Pulmonary artery endothelial cell (primary cell): ENCODE data around the gene STT3B. TPM values are rescaled to one million over a fixed set of nuclear protein-coding genes. Genes with fewer than 3 reads are reported as not detected.

Experiments
- DNase-seq: peaks from one replicate; pipeline ENCODE4 v3.0.0-alpha.2; 2011; ENCODE audit warnings: low read depth, low spot score
- total RNA-seq: library from RNA; depleted of rRNA; stranded (reverse); fragments of >200 nt; gene quantifications from 2 replicates; pipeline ENCODE4 v1.2.3, GENCODE V29; 2014

Gene STT3B
- total RNA-seq, 1 donor from 2014 or later: 168 TPM

DNA sequence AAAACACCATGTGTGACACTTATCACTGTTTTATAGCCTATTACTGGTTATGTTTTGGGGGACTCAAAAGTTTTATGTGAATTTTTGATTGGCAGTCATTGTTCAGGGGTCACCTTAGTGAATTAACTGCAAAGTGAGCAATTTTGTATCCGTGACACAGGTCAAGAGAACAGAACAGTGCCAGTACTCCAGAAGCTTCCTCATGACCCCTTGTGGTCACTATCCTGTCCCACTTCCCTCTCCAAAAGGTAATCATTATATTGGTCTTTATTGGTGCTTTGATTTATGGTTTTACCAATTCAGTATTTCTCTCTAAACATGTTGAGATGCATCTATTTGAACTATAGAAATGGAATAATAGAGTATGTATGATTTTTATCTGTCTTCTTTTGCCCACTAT lies 107.1 kb downstream of the STT3B start:
- DNase-seq: no peak

DNA sequence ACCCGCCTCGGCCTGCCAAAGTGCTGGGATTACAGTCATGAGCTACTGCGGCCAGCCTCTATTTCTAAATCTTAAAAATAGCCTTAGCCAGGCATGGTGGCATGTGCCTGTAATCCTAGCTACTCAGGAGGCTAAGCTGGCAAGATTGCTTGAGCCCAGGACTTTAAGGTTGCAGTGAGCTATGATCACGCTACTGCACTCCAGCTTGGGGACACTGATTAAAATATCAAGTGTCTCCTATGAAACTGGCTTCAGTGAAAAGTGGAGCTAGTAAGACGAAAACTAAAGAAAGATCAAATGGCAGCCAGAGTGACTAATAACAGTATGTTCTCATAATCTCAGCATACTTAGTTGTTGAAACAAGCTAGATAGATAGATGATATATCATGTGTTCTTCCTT lies 112.5 kb downstream of the STT3B start:
- DNase-seq: no peak

DNA sequence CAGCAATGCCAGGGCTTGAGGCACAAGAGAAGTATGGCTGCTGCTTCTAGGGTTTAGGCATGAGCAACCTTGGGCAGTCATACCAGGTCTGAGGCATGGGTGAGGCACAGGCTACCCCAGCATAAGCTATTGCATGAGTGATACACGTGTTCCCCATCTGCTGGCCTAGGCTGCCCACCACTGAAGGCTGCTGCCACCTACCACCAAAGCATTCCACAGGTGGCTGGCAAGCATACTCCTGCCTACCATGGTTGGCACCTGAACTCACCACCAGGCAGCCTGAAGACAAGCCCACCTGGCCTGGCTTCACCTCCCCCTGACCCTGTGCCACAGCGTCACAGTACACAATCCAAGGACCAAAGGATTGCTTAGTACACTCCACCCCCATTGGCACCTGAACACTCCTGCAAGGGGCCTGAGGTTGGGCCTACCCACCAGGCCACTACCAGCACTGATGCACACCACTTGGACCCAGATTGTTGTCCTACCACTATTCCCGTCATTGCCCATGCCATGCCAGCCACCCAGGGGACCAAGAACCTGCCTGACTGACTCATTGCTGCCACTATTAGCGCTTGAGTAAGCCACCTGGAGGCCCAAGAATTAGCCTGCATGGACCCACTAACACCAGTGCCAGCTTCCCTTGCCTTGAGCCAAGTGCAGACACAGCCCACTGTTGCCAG lies 115.7 kb downstream of the STT3B start:
- DNase-seq: no peak

DNA sequence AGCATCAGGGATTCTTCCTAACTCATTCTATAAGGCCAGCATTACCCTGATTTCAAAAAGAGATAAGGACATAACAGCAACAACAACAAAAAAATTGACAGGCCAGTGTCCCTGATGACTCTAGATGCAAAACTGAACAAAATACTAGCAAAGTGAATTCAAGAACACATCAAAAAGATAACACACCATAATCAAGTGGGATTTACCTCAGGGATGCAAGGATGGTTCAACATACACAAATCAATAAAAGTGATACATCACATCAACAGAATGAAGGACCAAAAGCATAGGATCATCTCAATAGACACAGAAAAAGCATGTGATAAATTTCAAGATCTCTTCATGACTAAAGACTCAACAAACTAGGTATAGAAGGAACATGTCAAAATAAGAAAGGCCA lies 119.6 kb downstream of the STT3B start:
- no peak for DNase-seq

DNA sequence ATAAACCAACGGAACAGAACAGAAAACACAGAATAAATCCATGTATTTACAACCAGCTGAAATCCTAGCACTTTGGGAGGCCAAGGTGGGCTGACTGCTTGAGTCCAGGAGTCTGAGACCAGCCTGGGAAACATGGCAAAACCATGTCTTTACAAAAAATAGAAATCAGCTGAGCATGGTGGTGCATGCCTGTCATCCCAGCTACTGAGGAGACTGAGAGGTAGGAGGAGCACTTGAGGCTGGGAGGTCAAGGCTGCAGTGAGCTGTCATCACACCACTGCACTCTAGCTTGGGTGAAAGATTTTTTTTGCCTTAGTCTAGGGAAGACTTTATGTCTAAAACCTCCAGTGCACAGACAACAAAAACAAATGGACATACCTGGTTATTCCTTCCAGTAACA lies 120.7 kb downstream of the STT3B start:
- DNase-seq: no peak

DNA sequence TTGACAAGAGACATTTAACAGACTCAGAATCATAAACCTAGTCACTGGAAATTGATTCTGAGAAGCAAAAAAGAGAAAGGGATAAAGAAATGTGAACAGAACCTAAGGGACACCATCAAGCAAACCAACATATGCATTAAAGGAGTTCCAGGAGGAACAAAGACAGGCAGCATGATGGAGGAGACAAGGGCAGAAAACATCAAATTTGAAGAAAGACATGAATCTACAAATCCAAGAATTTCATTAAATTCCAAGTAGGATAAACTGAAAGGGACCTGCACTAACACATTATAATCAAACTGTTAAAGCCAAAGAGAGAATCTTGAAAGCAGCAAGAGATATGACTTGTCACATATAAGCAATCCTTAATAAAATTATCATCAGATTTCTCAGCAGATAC lies 122.3 kb downstream of the STT3B start:
- DNase-seq: no peak

DNA sequence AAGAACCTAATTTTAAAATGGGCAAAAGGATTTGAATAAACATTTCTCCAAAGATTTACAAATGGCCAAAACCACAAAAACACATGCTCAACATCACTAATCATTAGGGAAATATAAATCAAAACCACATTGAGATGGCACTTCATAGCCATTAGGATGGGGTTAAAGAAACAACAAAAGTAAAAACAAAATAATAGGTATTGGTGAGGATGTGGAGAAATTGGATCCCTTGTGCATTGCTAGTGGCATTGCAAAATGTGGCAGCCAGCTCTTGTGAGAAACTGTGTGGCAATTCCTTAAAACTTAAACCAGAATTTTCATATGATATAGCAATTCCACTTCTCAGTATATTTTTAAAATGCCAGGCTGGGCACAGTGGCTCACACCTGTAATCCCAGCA lies 126.5 kb downstream of the STT3B start:
- DNase-seq: no peak

DNA sequence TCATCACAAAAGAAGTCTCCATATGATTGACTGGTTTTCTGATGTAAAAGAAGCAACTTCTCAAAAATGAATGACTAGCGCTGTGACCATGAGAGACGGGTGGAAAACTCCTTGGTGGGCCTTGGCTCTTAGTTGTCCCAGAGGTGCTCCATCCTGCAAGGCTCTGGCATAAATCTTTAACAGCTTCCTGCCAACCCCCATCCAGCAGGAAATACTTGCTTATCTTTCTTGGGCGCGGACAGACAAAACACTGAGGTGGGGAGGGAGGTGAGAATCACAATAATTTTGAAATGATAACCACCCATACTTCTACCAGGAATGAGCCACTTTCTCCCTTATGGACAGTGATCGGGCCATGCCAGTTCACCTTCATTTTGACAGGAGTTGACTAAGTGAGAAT lies 128.6 kb downstream of the STT3B start:
- no peak for DNase-seq

DNA sequence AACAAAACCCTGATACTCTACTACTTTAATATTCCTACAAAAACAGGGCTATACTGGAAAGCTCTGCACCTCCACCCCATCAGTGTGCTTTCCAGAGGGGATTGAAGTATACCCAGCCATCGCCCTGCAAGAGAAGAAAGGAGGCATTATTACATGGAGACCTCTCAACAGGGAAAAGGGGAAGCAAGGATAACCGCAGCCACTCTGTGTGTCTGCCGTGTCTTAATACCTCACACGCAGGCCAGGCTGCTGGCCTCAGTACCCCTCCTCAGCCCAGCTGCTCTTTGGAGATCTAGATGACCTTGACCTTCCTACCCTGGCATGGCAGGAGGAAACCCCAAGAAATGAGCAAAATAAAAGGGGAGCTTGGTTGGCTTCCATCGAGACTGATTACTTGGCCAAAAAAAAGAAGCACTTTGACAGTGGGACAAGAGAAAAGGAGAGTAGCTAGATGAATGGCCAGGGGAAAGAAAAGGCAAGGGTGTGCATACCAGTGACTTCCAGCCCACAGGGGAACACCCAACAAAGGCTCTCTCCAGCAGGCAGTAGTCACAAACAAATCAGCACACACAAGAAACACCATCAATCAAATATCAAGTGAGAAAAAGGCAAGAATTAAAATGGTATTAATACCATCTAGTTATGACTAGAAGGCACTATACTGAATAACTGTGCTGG lies 129.4 kb downstream of the STT3B start:
- DNase-seq: no peak

DNA sequence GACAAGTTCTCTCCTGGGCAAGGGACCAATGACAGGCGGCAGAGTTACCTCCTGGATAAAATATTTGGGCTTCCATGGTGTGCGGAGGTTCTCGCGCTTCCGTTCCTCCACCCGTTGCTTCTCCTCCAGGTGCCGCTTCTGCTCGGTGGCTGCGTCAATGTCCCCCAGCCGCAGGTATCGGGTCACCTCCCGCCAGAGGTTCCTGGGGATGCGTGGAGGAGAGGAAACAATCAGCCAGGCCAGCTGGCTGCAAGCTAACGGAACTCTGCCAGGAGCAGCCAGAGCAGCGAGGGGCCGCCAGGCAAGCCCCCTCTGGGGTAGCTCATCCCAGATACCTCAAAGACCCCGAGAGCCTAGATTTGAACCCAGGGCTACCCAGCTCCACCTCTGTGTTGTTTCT lies 131.3 kb downstream of the STT3B start:
- DNase-seq: no peak

DNA sequence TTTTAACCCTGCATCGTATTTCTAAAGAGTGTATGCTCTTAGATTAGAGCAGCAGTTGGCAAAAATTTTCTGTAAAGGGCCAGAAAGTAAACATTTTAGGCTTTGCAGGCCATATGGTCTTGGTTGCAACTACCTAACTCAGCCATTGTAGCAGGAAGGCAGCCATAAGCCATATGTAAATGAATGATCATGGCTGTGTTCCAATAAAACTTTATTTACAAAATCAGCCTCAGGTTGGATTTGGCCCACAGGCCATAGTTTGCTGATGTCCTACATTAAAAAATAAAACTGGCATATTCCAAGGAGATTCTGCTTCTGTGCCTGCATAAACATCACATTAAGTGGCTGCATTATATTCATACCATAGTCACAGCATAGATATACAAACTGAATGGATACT lies 134.9 kb downstream of the STT3B start:
- no peak for DNase-seq

DNA sequence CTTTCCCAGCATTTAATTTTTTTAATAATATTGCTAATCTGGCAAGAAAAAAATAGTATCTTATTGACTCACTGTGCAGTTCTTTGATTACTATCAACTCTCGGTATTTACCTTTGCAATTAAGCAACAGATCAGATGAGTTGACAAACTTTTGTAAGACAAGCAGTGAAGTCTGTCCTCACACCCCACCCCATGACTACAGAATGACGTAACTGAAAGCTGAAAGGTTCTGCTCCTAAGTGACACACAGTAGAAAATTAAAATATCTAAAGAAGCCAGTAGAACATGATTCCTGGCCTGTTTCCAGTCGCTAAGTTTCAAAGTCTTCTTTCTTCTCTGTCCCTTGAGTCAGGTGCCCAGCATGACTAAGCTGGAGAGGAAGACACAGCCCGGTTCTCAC lies 135.5 kb downstream of the STT3B start:
- no peak for DNase-seq

DNA sequence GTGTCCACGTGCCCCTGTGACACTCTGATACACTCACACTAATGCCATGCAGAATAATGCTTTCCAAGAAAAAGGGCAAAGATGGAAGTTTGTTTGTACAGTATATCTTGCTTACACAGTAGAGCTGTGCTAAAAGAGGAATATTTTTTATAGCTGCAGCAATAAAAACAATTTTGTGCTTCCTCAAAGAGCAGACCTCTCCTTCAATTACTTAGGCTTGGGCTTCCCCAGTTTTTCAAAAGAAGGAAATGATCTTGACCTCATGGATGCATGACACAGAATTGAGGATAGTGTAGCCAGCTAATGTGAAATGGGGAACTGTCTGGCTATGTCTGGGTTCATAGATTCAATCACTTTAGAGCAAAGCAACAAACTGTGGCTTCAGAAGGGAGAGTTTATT lies 137.4 kb downstream of the STT3B start:
- peak; percentile 43 for DNase-seq

DNA sequence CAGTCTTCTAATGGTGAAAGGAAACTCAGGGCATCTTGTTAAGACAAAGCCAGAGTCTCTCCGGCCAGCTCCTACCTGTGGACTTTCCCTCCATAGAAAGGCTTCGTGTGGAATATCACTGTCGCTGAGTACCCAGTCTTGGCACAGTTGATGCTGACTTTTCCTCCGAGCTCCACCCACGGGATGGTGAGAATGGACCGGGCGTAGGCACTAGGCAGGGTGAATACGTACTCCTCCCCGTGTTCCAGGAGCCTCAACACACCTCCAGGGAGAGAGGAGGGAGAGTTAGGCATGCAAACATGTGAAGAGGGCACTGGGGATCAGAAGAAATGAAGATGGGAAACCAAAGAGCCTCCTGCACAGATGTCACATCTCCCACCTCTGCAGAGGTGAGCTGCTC lies 138.0 kb downstream of the STT3B start:
- DNase-seq: no peak

DNA sequence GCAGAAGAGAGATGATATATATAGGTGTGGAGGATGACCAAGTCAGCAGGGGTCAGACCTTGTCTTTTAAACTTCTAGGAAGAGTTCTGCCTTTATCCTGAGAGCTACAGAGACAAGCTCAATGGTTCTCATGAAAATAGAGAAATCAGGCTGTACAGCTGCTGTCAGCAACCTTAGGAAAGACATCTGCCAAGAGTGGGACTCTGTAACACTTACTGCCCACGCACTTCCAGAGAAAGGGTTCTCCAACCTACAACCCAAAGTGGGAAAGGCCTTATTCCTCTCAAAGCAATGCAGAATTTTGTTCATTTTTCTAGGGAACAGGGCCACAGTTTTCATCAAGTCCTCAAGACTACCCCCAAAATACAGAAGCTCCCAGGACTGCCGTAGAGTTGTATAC lies 138.7 kb downstream of the STT3B start:
- no peak for DNase-seq

DNA sequence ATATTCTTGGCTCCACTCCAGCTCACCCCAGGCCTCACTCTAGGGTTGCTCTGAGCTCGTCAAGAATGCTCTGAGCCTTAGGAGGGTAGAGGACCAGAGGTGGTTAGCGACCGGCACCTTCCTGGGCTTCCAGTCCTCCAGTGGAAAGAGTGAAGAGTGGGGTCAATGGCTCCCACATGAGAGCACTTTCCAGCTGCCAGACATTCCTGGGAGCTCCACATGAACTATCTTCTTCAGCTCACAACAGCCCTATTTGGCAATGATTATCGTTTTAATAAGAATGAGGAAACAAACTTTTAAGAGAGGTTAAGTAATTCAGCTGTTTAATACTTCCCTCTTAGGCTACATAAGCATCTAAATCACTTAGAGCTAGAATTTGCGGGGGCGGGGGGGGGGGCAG lies 139.3 kb downstream of the STT3B start:
- no peak for DNase-seq

DNA sequence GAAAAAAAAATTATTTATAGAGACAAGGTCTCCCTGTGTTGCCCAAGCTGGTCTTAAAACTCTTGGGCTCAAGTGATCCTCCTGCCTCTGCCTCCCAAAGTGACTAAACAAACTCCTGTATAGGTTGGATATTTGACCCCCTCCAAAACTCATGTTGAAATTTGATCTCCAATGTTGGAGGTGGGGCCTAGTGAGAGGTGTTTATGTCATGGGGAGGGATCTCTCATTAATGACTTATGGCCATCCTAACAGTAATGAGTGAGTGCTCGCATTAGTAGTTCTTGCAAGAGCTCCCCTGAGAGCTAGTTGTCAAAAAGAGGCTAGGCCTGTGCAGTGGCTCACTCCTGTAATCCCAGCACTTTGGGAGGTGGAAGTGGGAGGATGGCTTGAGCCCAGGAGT lies 141.2 kb downstream of the STT3B start:
- DNase-seq: no peak

DNA sequence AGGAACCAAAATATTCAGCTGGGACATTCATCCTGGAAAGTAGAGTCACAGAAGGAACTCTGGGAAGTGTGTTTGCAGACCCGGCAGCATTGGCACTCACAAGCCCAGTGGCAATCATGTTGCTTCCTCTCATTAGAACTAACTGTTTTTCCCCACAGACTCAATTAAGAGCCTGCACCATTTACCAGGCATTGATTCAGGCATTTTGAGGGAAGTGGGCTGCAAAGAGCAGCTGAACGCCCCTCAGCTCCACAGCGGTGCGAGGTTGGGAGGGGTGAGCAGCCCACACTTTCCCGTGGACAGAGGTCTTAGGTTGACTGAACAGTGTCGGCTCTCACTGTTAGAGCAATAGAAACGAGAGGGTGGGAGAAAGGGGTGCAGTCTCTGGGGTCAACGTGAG lies 143.8 kb downstream of the STT3B start:
- DNase-seq: no peak

DNA sequence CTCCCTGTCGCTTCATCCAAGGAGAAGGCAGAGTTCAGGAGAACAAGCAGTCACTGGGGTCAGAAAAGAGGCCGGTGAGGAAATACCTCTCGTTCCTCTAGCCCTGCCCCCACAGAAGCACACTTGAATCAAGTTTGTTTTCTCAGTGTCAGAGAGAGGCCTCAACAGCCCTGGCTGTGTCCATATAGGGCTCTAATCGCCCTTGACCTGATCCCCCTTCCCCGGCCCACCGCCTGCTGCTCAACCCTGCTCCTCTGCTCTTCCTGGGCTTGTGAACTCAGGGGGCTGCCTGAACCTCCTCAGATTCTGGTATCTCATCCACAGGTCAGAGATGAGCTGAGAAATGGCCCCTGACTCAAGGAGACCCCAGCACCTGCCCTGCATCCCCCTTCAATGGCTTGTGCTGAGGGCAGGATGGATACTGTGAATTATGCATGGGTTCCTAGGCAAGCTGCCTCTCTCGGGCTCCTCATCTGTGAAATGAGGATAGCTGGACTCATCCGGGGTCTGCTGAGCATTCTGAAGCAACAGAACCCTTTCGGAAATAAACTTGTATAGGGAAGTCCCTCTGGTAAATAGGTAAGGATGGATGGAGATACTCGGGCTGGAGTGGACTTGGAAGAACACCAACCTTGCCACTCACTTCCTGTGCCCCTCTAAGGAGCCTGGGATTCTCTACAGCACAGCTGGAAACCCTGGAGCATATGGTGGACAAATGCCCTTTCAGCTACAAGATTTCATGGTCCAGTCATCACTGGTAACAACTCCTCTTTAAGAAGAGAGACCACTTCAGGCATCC lies 147.5 kb downstream of the STT3B start:
- DNase-seq: no peak
